GM12878 (cell line): ENCODE measurements around the gene KCNIP3. TPM values are rescaled to one million over a fixed set of nuclear protein-coding genes. Genes with fewer than 3 reads are reported as not detected.
A peak's percentile ranks its signal among the peaks of the same experiment; 100 is the strongest.

ENCODE experiments used
- ATF2 ChIP-seq: IDR thresholded peaks from 2 replicates; pipeline ENCODE4 v1.6.1; 2012; ENCODE audit warnings: low read length, inconsistent platforms
- BMI1 ChIP-seq: fragments of 450-650 bp; IDR thresholded peaks from 2 replicates; pipeline ENCODE4 v1.6.1; 2016; ENCODE audit warnings: mild to moderate bottlenecking, moderate library complexity, borderline replicate concordance
- CHD1 ChIP-seq: IDR thresholded peaks from 2 replicates; pipeline ENCODE4 v1.6.1; 2012; ENCODE audit warnings: low read depth, low read length, improper control_type of control experiment
- EED ChIP-seq: sonication (generic); IDR thresholded peaks from 2 replicates; pipeline ENCODE4 v1.6.1; 2016; ENCODE audit warnings: antibody characterized with exemption, low read depth
- EZH2 ChIP-seq: IDR thresholded peaks from 2 replicates; pipeline ENCODE4 v1.6.1; 2012; ENCODE audit warnings: low read depth, mild to moderate bottlenecking, control low read depth, inconsistent platforms, low read length, borderline replicate concordance; ENCODE audit not compliant: control insufficient read depth
- HCFC1 ChIP-seq: fragments of 150-350 bp; IDR thresholded peaks from 2 replicates; pipeline ENCODE4 v1.6.1; 2014; ENCODE audit warnings: low read length
- IKZF1 ChIP-seq: fragments of 450-650 bp; conservative IDR thresholded peaks from 2 replicates; pipeline ENCODE4 v1.6.1; 2017; ENCODE audit warnings: antibody characterized with exemption, mild to moderate bottlenecking
- IRF3 ChIP-seq: fragments of 450-650 bp; IDR thresholded peaks from 2 replicates; pipeline ENCODE4 v1.6.1; 2014; ENCODE audit warnings: mild to moderate bottlenecking
- JUNB ChIP-seq: IDR thresholded peaks from 2 replicates; pipeline ENCODE4 v1.6.1; 2016; ENCODE audit warnings: antibody characterized with exemption, mild to moderate bottlenecking
- NKRF ChIP-seq: fragments of 450-650 bp; conservative IDR thresholded peaks from 2 replicates; pipeline ENCODE4 v1.6.1; 2017; ENCODE audit warnings: mild to moderate bottlenecking, moderate library complexity
- PBX3 ChIP-seq: IDR thresholded peaks from 2 replicates; pipeline ENCODE4 v1.6.1; 2011; ENCODE audit warnings: mild to moderate bottlenecking, low read depth, low read length, moderate library complexity; ENCODE audit not compliant: insufficient replicate concordance
- POLR2A ChIP-seq: IDR thresholded peaks from 2 replicates; pipeline ENCODE4 v1.6.1; 2011; ENCODE audit warnings: low read depth, mild to moderate bottlenecking, low read length
- POLR2AphosphoS2 ChIP-seq: IDR thresholded peaks from 2 replicates; pipeline ENCODE4 v1.6.1; 2011; ENCODE audit warnings: low read depth, mild to moderate bottlenecking, low read length, improper control_type of control experiment, moderate library complexity
- RAD21 ChIP-seq: IDR thresholded peaks from 2 replicates; pipeline ENCODE4 v1.6.1; 2011; ENCODE audit warnings: mild to moderate bottlenecking, low read depth, low read length, moderate library complexity; ENCODE audit not compliant: insufficient read depth
- RBBP5 ChIP-seq: fragments of 200-600 bp; sonication (generic); conservative IDR thresholded peaks from 2 replicates; pipeline ENCODE4 v1.6.1; 2016
- RELB ChIP-seq: fragments of 450-650 bp; IDR thresholded peaks from 2 replicates; pipeline ENCODE4 v1.6.1; 2017; ENCODE audit warnings: low read depth, mild to moderate bottlenecking, moderate library complexity
- SIX5 ChIP-seq: IDR thresholded peaks from 2 replicates; pipeline ENCODE4 v1.6.1; 2011; ENCODE audit warnings: mild to moderate bottlenecking, low read depth, low read length, moderate library complexity; ENCODE audit not compliant: severe bottlenecking
- STAT1 ChIP-seq: fragments of 450-650 bp; conservative IDR thresholded peaks from 2 replicates; pipeline ENCODE4 v1.6.1; 2014; ENCODE audit warnings: antibody characterized with exemption, mild to moderate bottlenecking
- STAT3 ChIP-seq: IDR thresholded peaks from 2 replicates; pipeline ENCODE4 v1.6.1; 2011; ENCODE audit warnings: low read depth, low read length, improper control_type of control experiment
- SUPT20H ChIP-seq: IDR thresholded peaks from 2 replicates; pipeline ENCODE4 v1.6.1; 2011; ENCODE audit warnings: low read depth, mild to moderate bottlenecking, low read length, moderate library complexity, borderline replicate concordance; ENCODE audit not compliant: control insufficient read depth
- SUZ12 ChIP-seq: fragments of 200-600 bp; sonication (generic); IDR thresholded peaks from one replicate; pipeline ENCODE4 v1.6.1; 2018; ENCODE audit warnings: antibody characterized with exemption, mild to moderate bottlenecking; ENCODE audit not compliant: unreplicated experiment
- ZNF24 ChIP-seq: fragments of 450-650 bp; IDR thresholded peaks from 2 replicates; pipeline ENCODE4 v1.6.1; 2017; ENCODE audit warnings: antibody characterized with exemption, mild to moderate bottlenecking
- ZNF384 ChIP-seq: IDR thresholded peaks from 2 replicates; pipeline ENCODE4 v1.6.1; 2012; ENCODE audit warnings: low read depth, mild to moderate bottlenecking, low read length, improper control_type of control experiment, borderline replicate concordance
- ZZZ3 ChIP-seq: IDR thresholded peaks from 2 replicates; pipeline ENCODE4 v1.6.1; 2011; ENCODE audit warnings: low read depth; ENCODE audit not compliant: control insufficient read depth, insufficient read length
- polyA plus RNA-seq, 11 experiments: library from polyadenylated mRNA; depleted of rRNA in 4 of 11; unstranded in 6 of 11; stranded (reverse) in 5 of 11; fragments of >200 nt; fragmentation: Nextera tagmentation in 4 of 11; fragmentation: Illumina TruSeq in 1 of 11; extraction: Ambion mirVana in 4 of 11; extraction: Trizol in 1 of 11; gene quantifications; 1 replicate in 1 of 11; 2 replicates in 10 of 11; pipeline versions ENCODE4 v1.2.1 to v1.2.3, GENCODE V29; 2011 to 2016; ENCODE audit warnings: inconsistent platforms in 2 of 11, missing spikeins in 2 of 11, low read depth in 1 of 11
- total RNA-seq, 4 experiments: library from RNA; depleted of rRNA in 3 of 4; stranded (reverse); fragments of >200 nt in 3 of 4; fragmentation: Illumina TruSeq in 1 of 4; extraction: Trizol in 1 of 4; gene quantifications; 2 replicates each; pipeline versions ENCODE4 v1.2.1 to v1.2.3, GENCODE V29; 2013 to 2021

The KCNIP3 gene
- total and polyA plus RNA-seq, 10 of the 15 experiments (the other 5 are each of a cell fraction or from before 2014, with no cell fraction given), result not detected

- TF ChIP-seq ATF2, result no peak
- no peak for TF ChIP-seq ZNF384
- TF ChIP-seq JUNB, result no peak
- no peak for TF ChIP-seq BMI1
- 0 out of 2 replicates have a peak, but pooled peaks have one; percentile 41 for TF ChIP-seq RELB
- TF ChIP-seq EZH2, result no peak
- peak; percentile 82 for TF ChIP-seq NKRF
- TF ChIP-seq ZNF24, result no peak
- TF ChIP-seq SIX5, result no peak
- TF ChIP-seq IRF3, result no peak
- TF ChIP-seq STAT1, result no peak
- TF ChIP-seq POLR2AphosphoS2, result no peak
- TF ChIP-seq POLR2A, result peak; percentile 95
- no peak for TF ChIP-seq RBBP5
- peak; percentile 18 for TF ChIP-seq PBX3
- no peak for TF ChIP-seq EED
- 0 out of 2 replicates have a peak, but pooled peaks have one; percentile 40 for TF ChIP-seq CHD1
- no peak for TF ChIP-seq SUZ12
- TF ChIP-seq SUPT20H, result no peak
- no peak for TF ChIP-seq STAT3
- TF ChIP-seq HCFC1, result peak; percentile 59
- TF ChIP-seq RAD21, result no peak
- TF ChIP-seq IKZF1, result peak; percentile 69
- no peak for TF ChIP-seq ZZZ3
Measured at GRCh38 chr2:95402370-95403203, 105.4 kb downstream of the KCNIP3 start, which contains the start of gene FAHD2A (continued).
